PC-9 (cell line): ENCODE results near the gene SPEN.

Experiments used
- CTCF ChIP-seq: fragments of 200-600 bp; sonication (generic); conservative IDR thresholded peaks from 2 replicates; pipeline ENCODE4 v1.6.1; 2017; ENCODE audit warnings: mixed run types, antibody characterized with exemption, mild to moderate bottlenecking, moderate library complexity
- EZH2 ChIP-seq: fragments of 200-600 bp; sonication (generic); IDR thresholded peaks from 2 replicates; pipeline ENCODE4 v1.8.0; 2017; ENCODE audit warnings: antibody characterized with exemption, low read depth

- no peak for TF ChIP-seq CTCF
- TF ChIP-seq EZH2, result no peak
Measured at GRCh38 chr1:15943328-15943991, 96.0 kb downstream of the SPEN start.
